Heart left ventricle (tissue), 16 donors: ENCODE data around the gene DOK5. TPM values are rescaled to one million over a fixed set of nuclear protein-coding genes. Genes with fewer than 3 reads are reported as not detected.

Experiments used
- ATAC-seq, 4 donors: fragments of 200-7000 bp; cut with Tn5 transposase; one replicate each; pipeline ENCODE4 v1.9.1; 2020 to 2022; ENCODE audit warnings: moderate library complexity in 4 of 4, mild to moderate bottlenecking in 3 of 4, moderate number of reproducible peaks in 1 of 4
- DNase-seq, 5 donors: peaks; one replicate each; pipeline ENCODE4 v3.0.0-alpha.2; 2020
- H3K27ac ChIP-seq, 12 donors: fragments of 200-600 bp; sonication (generic) in 4 of 12; one replicate each; pipeline versions ENCODE4 v1.5.0 to v1.8.0; 2016 to 2022; ENCODE audit warnings: mild to moderate bottlenecking in 2 of 12
- H3K27me3 ChIP-seq, 9 donors: fragments of 200-600 bp; sonication (generic) in 2 of 9; one replicate each; pipeline versions ENCODE4 v1.5.1 to v1.8.0; 2016 to 2022; ENCODE audit warnings: mild to moderate bottlenecking in 3 of 9
- H3K36me3 ChIP-seq, 9 donors: fragments of 200-600 bp; sonication (generic) in 2 of 9; one replicate each; pipeline versions ENCODE4 v1.5.0 to v1.8.0; 2018 to 2022; ENCODE audit warnings: mild to moderate bottlenecking in 2 of 9
- H3K4me1 ChIP-seq, 12 donors: fragments of 200-600 bp; sonication (generic) in 4 of 12; one replicate each; pipeline versions ENCODE4 v1.5.0 to v1.8.0; 2016 to 2022; ENCODE audit warnings: mild to moderate bottlenecking in 3 of 12
- H3K4me3 ChIP-seq, 12 donors: fragments of 200-600 bp; sonication (generic) in 4 of 12; one replicate each; pipeline versions ENCODE4 v1.5.0 to v1.8.0; 2017 to 2022; ENCODE audit warnings: mild to moderate bottlenecking in 9 of 12, moderate library complexity in 4 of 12
- H3K9me3 ChIP-seq, 12 donors: fragments of 200-600 bp; sonication (generic) in 4 of 12; one replicate each; pipeline versions ENCODE4 v1.5.0 to v1.8.0; 2016 to 2022; ENCODE audit warnings: mild to moderate bottlenecking in 1 of 12
- CTCF ChIP-seq, 12 donors: fragments of 200-600 bp; sonication (generic) in 4 of 12; IDR thresholded peaks; one replicate each; pipeline versions ENCODE4 v1.5.0 to v1.8.0; 2018 to 2022; ENCODE audit warnings: antibody characterized with exemption in 12 of 12, mild to moderate bottlenecking in 5 of 12
- POLR2A ChIP-seq, 2 donors: fragments of 450-650 bp; IDR thresholded peaks; one replicate each; pipeline ENCODE4 v1.6.1; 2017; ENCODE audit warnings: antibody characterized with exemption in 2 of 2, mild to moderate bottlenecking in 2 of 2, moderate library complexity in 2 of 2
- WGBS, 4 donors: extraction: QIAGEN DNeasy Blood & Tissue Kit in 2 of 4; methylation state at CpG; one replicate each; pipeline versions ENCODE4 v1.1.5 to v1.1.7; 2013 to 2018; 5-methylcytosine and 5-hydroxymethylcytosine counted together
- intact Hi-C, 10 donors: fragments of 100-400 bp; cut with DNase I; formaldehyde crosslinking; loops; one replicate each; pipeline versions ENCODE4 v1.11.1 to v1.14.2; 2022
- polyA plus RNA-seq, 2 donors: library from polyadenylated mRNA; stranded (reverse); fragments of 200-250 nt; gene quantifications; one replicate each; pipeline ENCODE4 v1.2.3, GENCODE V29; 2013
- total RNA-seq, 9 donors: library from RNA; depleted of rRNA in 2 of 9; stranded (reverse); fragments of >200 nt in 2 of 9; fragmentation: NEBNext Ultra II Directional in 3 of 9; extraction: Animal tissue kit (Norgen Biotek cat#: 25700) in 3 of 9; gene quantifications; one replicate each; pipeline versions ENCODE4 v1.1.0 to v1.2.4, GENCODE V29; 2016 to 2023
- donor health status: ischemic (EF 13 %, LVEDD 7.1; RV severe dilation, severe dysfunction).
- donor health status: healthy with polysubstance abuse.
- donor health status: DM: no; HTN: yes; CAD: no.
- donor health status: DM: no; HTN: no; CAD: no.
- donor health status: ischemic (EF 25% LVEDD 6.9; RV normal size, moderate dysfunction).
- donor health status: ischemic (EF 25% LVEDD 5.7; RV mildly dilated, moderate dysfunction).
- donor health status: healthy.
- donor health status: DM: yes; HTN: yes; CAD: no.
- donor health status: ischemic (EF 35%, LVEDD 5.7; RV mildly dilated, moderate dysfunction).
- donor health status: nonischemic (EF 11% LVEDD 7.7; RV severe dilation, severe dysfunction).
- donor health status: DM: yes; HTN: yes; CAD: no.
- donor health status: PGD.
- donor health status: ischemic (EF 29% LVEDD 5.4; RV normal size, mild dysfunction).
- donor health status: nonischemic (EF 23%, LVEDD 6.1; RV moderate dilation, normal function).

The DOK5 gene
- total and polyA plus RNA-seq, 11 donors: 3.4 to 23.5 (median 6.4) TPM

GRCh38 chr20:54636575-54636974 lies 161.2 kb downstream of the DOK5 start:
- Histone ChIP-seq H3K9me3 (no peaks in the 10 kb centered on the region), H3K27me3 (no peaks in the 10 kb centered on the region), H3K36me3 (no peaks in the 10 kb centered on the region), H3K4me1 (no peaks in the 10 kb centered on the region), H3K27ac (no peak overlapping the region), H3K4me3 (no peak overlapping the region)
- WGBS, 4 donors: 80 to 91% (median 86%) methylated on average over 5 of the region's 5 CpGs
- DNase-seq (no peak), ATAC-seq (no peak)
- TF ChIP-seq POLR2A (IDR thresholded peaks at IDR 0.05) (no peak), CTCF (IDR thresholded peaks at IDR 0.05) (no peak)
- intact Hi-C loops: loop anchor here in 1 of 10 donors (10.0 kb wide), 1 partner anchor 162 kb away; the partner anchor contains the start of gene DOK5

GRCh38 chr20:54639941-54640340 lies 164.5 kb downstream of the DOK5 start:
- DNase-seq: no peak
- no peaks in the 10 kb centered on the region for H3K4me1 ChIP-seq
- no peaks in the 10 kb centered on the region for H3K27me3 ChIP-seq
- WGBS, 4 donors: 78 to 93% (median 91%) methylated on average over 8 of the region's 8 CpGs
- no peak for TF ChIP-seq CTCF (IDR thresholded peaks at IDR 0.05)
- no peak for TF ChIP-seq POLR2A (IDR thresholded peaks at IDR 0.05)
- intact Hi-C loops: loop anchor here in 4 of 10 donors (5.0 to 10.0 kb wide), 3 partner anchors 165 to 275 kb away; partner anchors contain the start of gene DOK5 (in 2 of the 4)
- H3K9me3 ChIP-seq: no peaks in the 10 kb centered on the region
- no peaks in the 10 kb centered on the region for H3K36me3 ChIP-seq
- ATAC-seq: no peak
- no peak overlapping the region for H3K27ac ChIP-seq
- H3K4me3 ChIP-seq: no peak overlapping the region

GRCh38 chr20:54640800-54641199 lies 165.4 kb downstream of the DOK5 start:
- no peak for TF ChIP-seq CTCF (IDR thresholded peaks at IDR 0.05)
- no peak for TF ChIP-seq POLR2A (IDR thresholded peaks at IDR 0.05)
- H3K27ac ChIP-seq: no peak overlapping the region
- H3K4me1 ChIP-seq: no peaks in the 10 kb centered on the region
- no peaks in the 10 kb centered on the region for H3K27me3 ChIP-seq
- no peaks in the 10 kb centered on the region for H3K9me3 ChIP-seq
- H3K36me3 ChIP-seq: no peaks in the 10 kb centered on the region
- DNase-seq (no peak), ATAC-seq (no peak)
- H3K4me3 ChIP-seq: no peak overlapping the region
- intact Hi-C loops: loop anchor here in 3 of 10 donors (5.0 to 10.0 kb wide), 3 partner anchors 166 to 276 kb away; partner anchors contain the start of gene DOK5 (in 1 of the 3)
- WGBS, 4 donors: 73 to 82% (median 76%) methylated on average over 2 of the region's 2 CpGs

- intact Hi-C loops: loop anchor here in 3 of 10 donors (5.0 to 10.0 kb wide), 3 partner anchors 168 to 278 kb away; partner anchors contain the start of gene DOK5 (in 1 of the 3)
- DNase-seq: no peak
- no peak for TF ChIP-seq CTCF (IDR thresholded peaks at IDR 0.05)
- TF ChIP-seq POLR2A (IDR thresholded peaks at IDR 0.05): no peak
- H3K4me3 ChIP-seq: no peak overlapping the region
- H3K9me3 ChIP-seq: no peaks in the 10 kb centered on the region
- ATAC-seq: peak in 1 of 4 donors; percentile 38
- WGBS, 4 donors: 85 to 88% (median 88%) methylated on average over 18 of the region's 18 CpGs
- no peaks in the 10 kb centered on the region for H3K36me3 ChIP-seq
- no peaks in the 10 kb centered on the region for H3K27me3 ChIP-seq
- H3K27ac ChIP-seq: no peak overlapping the region
- no peaks in the 10 kb centered on the region for H3K4me1 ChIP-seq
Observed at GRCh38 chr20:54642864-54643667, 167.7 kb downstream of the DOK5 start.
